Vagina (tissue), 2 donors: Measurements from ENCODE around the gene LIMCH1.

Experiments used
- POLR2A ChIP-seq, 2 donors: fragments of 450-650 bp; IDR thresholded peaks; one replicate each; pipeline ENCODE4 v1.6.1; 2017; ENCODE audit warnings: antibody characterized with exemption in 2 of 2, mild to moderate bottlenecking in 2 of 2, moderate library complexity in 2 of 2
- POLR2AphosphoS5 ChIP-seq, 2 donors: sonication (generic); formaldehyde crosslinking; IDR thresholded peaks; one replicate each; pipeline ENCODE4 v1.9.0; 2017; ENCODE audit warnings: antibody characterized with exemption in 2 of 2, mild to moderate bottlenecking in 2 of 2, low read depth in 1 of 2; ENCODE audit not compliant: insufficient read depth in 1 of 2
- TF ChIP-seq, protein P1 (sequence below), 3 experiments: fragments of 450-650 bp in 2 of 3; fragments of 200-600 bp in 1 of 3; sonication (generic) in 1 of 3; IDR thresholded peaks; one replicate each; pipeline ENCODE4 v1.5.1; 2017 to 2019; ENCODE audit warnings: antibody characterized with exemption in 3 of 3, mild to moderate bottlenecking in 2 of 3, moderate library complexity in 2 of 3

DNA sequence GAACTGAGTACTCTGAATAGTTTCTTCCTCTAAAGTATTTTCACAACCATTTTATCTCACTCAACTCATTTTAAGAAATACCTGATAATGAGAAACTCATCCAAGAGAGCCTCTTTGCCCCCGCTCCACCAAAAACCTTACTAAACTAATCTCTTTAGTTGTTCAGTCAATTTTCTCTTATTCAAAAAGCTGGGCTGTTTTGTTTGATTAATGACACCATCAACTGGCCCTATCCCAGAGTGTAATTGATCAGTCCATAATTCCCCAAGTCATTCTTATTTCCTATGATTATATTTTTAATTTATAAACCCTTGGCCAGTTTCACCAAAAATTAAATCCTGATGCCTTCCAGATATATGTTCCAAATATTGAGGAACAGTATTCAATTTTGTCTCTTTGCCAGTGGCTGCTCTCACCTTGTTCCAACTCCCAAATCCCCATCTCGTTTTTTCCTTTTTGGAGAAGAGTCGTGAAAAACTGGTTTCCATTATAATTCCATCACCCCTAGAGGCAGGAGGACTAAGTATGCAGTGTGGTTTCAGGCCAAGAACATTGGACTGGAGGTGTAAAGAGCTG, 10.4 kb downstream of the LIMCH1 start:
- TF ChIP-seq, protein P1, sequence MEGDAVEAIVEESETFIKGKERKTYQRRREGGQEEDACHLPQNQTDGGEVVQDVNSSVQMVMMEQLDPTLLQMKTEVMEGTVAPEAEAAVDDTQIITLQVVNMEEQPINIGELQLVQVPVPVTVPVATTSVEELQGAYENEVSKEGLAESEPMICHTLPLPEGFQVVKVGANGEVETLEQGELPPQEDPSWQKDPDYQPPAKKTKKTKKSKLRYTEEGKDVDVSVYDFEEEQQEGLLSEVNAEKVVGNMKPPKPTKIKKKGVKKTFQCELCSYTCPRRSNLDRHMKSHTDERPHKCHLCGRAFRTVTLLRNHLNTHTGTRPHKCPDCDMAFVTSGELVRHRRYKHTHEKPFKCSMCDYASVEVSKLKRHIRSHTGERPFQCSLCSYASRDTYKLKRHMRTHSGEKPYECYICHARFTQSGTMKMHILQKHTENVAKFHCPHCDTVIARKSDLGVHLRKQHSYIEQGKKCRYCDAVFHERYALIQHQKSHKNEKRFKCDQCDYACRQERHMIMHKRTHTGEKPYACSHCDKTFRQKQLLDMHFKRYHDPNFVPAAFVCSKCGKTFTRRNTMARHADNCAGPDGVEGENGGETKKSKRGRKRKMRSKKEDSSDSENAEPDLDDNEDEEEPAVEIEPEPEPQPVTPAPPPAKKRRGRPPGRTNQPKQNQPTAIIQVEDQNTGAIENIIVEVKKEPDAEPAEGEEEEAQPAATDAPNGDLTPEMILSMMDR (IDR thresholded peaks at IDR 0.05) = no peak
- TF ChIP-seq POLR2AphosphoS5 (IDR thresholded peaks at IDR 0.05; ENCODE audit: insufficient read depth in 1 of 2, low read depth in 1 of 2) (no peak), POLR2A (IDR thresholded peaks at IDR 0.05) (no peak)
